ENCODE measurements around the gene RERGL.
"Not testable (repeated sequence)": the region's sequence is repeated elsewhere in the genome, so short reads cannot be mapped to it uniquely, and the experiment has no call there.

The RERGL gene

GRCh38 chr12:18066666-18067065 is 23.3 kb downstream of the RERGL start:
- H3K4me2 ChIP-seq (ENCODE audit: low read length): no peak overlapping the region
- no peaks in the 10 kb centered on the region for H3K27me3 ChIP-seq (ENCODE audit: control insufficient read depth, low read length)
- no peaks in the 10 kb centered on the region for H3K79me2 ChIP-seq (ENCODE audit: control insufficient read depth, low read length)
- no peaks in the 10 kb centered on the region for H4K20me1 ChIP-seq (ENCODE audit: control insufficient read depth, insufficient read depth, low read depth, low read length)
- no peak for TF ChIP-seq CTCF (IDR thresholded peaks at IDR 0.05; ENCODE audit: low read depth, low read length, poor library complexity, severe bottlenecking)
- TF ChIP-seq EZH2phosphoT487 (IDR thresholded peaks at IDR 0.05; ENCODE audit: borderline replicate concordance, low read length): no peak
- H3K4me3 ChIP-seq (ENCODE audit: low read length): no peak overlapping the region
- no peaks in the 10 kb centered on the region for H3K36me3 ChIP-seq (ENCODE audit: control insufficient read depth, low read length)
- H3K27ac ChIP-seq (ENCODE audit: low read depth, low read length): no peak overlapping the region
- no peaks in the 10 kb centered on the region for H3F3A ChIP-seq (ENCODE audit: control insufficient read depth, insufficient read depth)
- H3K4me1 ChIP-seq (ENCODE audit: control insufficient read depth, low read length): no peaks in the 10 kb centered on the region
- H3K9me2 ChIP-seq (replicated peaks; ENCODE audit: control insufficient read depth, low read length): no peaks in the 10 kb centered on the region
- H3K9me3 ChIP-seq (ENCODE audit: control insufficient read depth, insufficient read depth, low read length): no peaks in the 10 kb centered on the region

GRCh38 chr12:18062867-18063266 is 27.1 kb downstream of the RERGL start:
- H3K9me2 ChIP-seq (replicated peaks; ENCODE audit: control insufficient read depth, low read length); H3K4me1 ChIP-seq (ENCODE audit: control insufficient read depth, low read length); H4K20me1 ChIP-seq (ENCODE audit: control insufficient read depth, insufficient read depth, low read depth, low read length); H3K27ac ChIP-seq (ENCODE audit: low read depth, low read length); H3K36me3 ChIP-seq (ENCODE audit: control insufficient read depth, low read length); H3K4me3 ChIP-seq (ENCODE audit: low read length); H3K9me3 ChIP-seq (ENCODE audit: control insufficient read depth, insufficient read depth, low read length); H3K79me2 ChIP-seq (ENCODE audit: control insufficient read depth, low read length); H3K4me2 ChIP-seq (ENCODE audit: low read length); H3F3A ChIP-seq (ENCODE audit: control insufficient read depth, insufficient read depth); H3K27me3 ChIP-seq (ENCODE audit: control insufficient read depth, low read length): not testable (repeated sequence)

- H3F3A ChIP-seq (ENCODE audit: control insufficient read depth, insufficient read depth): no peaks in the 10 kb centered on the region
- H3K27me3 ChIP-seq (ENCODE audit: control insufficient read depth, low read length): no peaks in the 10 kb centered on the region
- H3K4me1 ChIP-seq (ENCODE audit: control insufficient read depth, low read length): no peaks in the 10 kb centered on the region
- no peak for TF ChIP-seq EZH2phosphoT487 (IDR thresholded peaks at IDR 0.05; ENCODE audit: borderline replicate concordance, low read length)
- TF ChIP-seq CTCF (IDR thresholded peaks at IDR 0.05; ENCODE audit: low read depth, low read length, poor library complexity, severe bottlenecking): no peak
- H3K36me3 ChIP-seq (ENCODE audit: control insufficient read depth, low read length): no peaks in the 10 kb centered on the region
- peaks cover 3% of the 10 kb centered on the region; the same call in 1 of the 2 replicates for H3K9me3 ChIP-seq (ENCODE audit: control insufficient read depth, insufficient read depth, low read length)
- no peaks in the 10 kb centered on the region for H3K79me2 ChIP-seq (ENCODE audit: control insufficient read depth, low read length)
- no peaks in the 10 kb centered on the region for H4K20me1 ChIP-seq (ENCODE audit: control insufficient read depth, insufficient read depth, low read depth, low read length)
- H3K4me2 ChIP-seq (ENCODE audit: low read length): no peak overlapping the region
- no peak overlapping the region for H3K4me3 ChIP-seq (ENCODE audit: low read length)
- no peak overlapping the region for H3K27ac ChIP-seq (ENCODE audit: low read depth, low read length)
- H3K9me2 ChIP-seq (replicated peaks; ENCODE audit: control insufficient read depth, low read length): no peaks in the 10 kb centered on the region
These were observed 32.9 kb downstream of the RERGL start for GRCh38 chr12:18057051-18057450.

- H3K9me2 ChIP-seq (replicated peaks; ENCODE audit: control insufficient read depth, low read length): no peaks in the 10 kb centered on the region
- TF ChIP-seq CTCF (IDR thresholded peaks at IDR 0.05; ENCODE audit: low read depth, low read length, poor library complexity, severe bottlenecking) (no peak), EZH2phosphoT487 (IDR thresholded peaks at IDR 0.05; ENCODE audit: borderline replicate concordance, low read length) (no peak)
- H3K27me3 ChIP-seq (ENCODE audit: control insufficient read depth, low read length): no peaks in the 10 kb centered on the region
- no peaks in the 10 kb centered on the region for H3F3A ChIP-seq (ENCODE audit: control insufficient read depth, insufficient read depth)
- peaks cover 3% of the 10 kb centered on the region; the same call in 1 of the 2 replicates for H3K9me3 ChIP-seq (ENCODE audit: control insufficient read depth, insufficient read depth, low read length)
- no peak overlapping the region for H3K4me2 ChIP-seq (ENCODE audit: low read length)
- no peaks in the 10 kb centered on the region for H4K20me1 ChIP-seq (ENCODE audit: control insufficient read depth, insufficient read depth, low read depth, low read length)
- H3K4me3 ChIP-seq (ENCODE audit: low read length): no peak overlapping the region
- H3K36me3 ChIP-seq (ENCODE audit: control insufficient read depth, low read length): no peaks in the 10 kb centered on the region
- no peaks in the 10 kb centered on the region for H3K79me2 ChIP-seq (ENCODE audit: control insufficient read depth, low read length)
- H3K4me1 ChIP-seq (ENCODE audit: control insufficient read depth, low read length): no peaks in the 10 kb centered on the region
- no peak overlapping the region for H3K27ac ChIP-seq (ENCODE audit: low read depth, low read length)
These were observed 34.9 kb downstream of the RERGL start for GRCh38 chr12:18054925-18055619.
